Measurements from ENCODE around the gene LY6G5C. TPM values are rescaled to one million over a fixed set of nuclear protein-coding genes. Genes with fewer than 3 reads are reported as not detected.
A peak's percentile ranks its signal among the peaks of the same experiment; 100 is the strongest.

The LY6G5C gene
- total and polyA plus RNA-seq, 2 experiments from 2014 or later = 0.54 to 9.0 TPM

- Histone ChIP-seq H3K4me1 (ENCODE audit: low read depth) (peaks cover 25% of the 10 kb centered on the region), H3K9me3 (ENCODE audit: low read depth) (no peaks in the 10 kb centered on the region), H3K27ac (peak overlapping the region; percentile 88), H3K27me3 (no peaks in the 10 kb centered on the region), H3K36me3 (no peaks in the 10 kb centered on the region), H3K4me3 (peak overlapping the region; percentile 79)
- no peak for DNase-seq (ENCODE audit: low read depth in 1 of 2, low spot score in 1 of 2)
- no peak for TF ChIP-seq CTCF (IDR thresholded peaks at IDR 0.05; ENCODE audit: low read depth, low read length)
Observed at GRCh38 chr6:31661262-31662123, 19.4 kb downstream of the LY6G5C start.

GRCh38 chr6:31660381-31661261, 20.2 kb downstream of the LY6G5C start, which contains the start of gene C6orf47:
C6orf47 (minus strand) TSS chr6:31660778; CDS start chr6:31659947, 831 bp downstream.
- no peaks in the 10 kb centered on the region for H3K9me3 ChIP-seq (ENCODE audit: low read depth)
- peak; percentile 90 for DNase-seq (ENCODE audit: low read depth in 1 of 2, low spot score in 1 of 2)

GRCh38 chr6:31659649-31660380, 21.1 kb downstream of the LY6G5C start:
- H3K36me3 ChIP-seq = no peaks in the 10 kb centered on the region
- H3K27ac ChIP-seq = peak overlapping the region; percentile 88
- no peaks in the 10 kb centered on the region for H3K9me3 ChIP-seq (ENCODE audit: low read depth)
- H3K4me1 ChIP-seq (ENCODE audit: low read depth) = peaks cover 25% of the 10 kb centered on the region
- TF ChIP-seq CTCF (IDR thresholded peaks at IDR 0.05; ENCODE audit: low read depth, low read length) = no peak
- peak; percentile 23 to 28 for DNase-seq (ENCODE audit: low read depth in 1 of 2, low spot score in 1 of 2)
- no peaks in the 10 kb centered on the region for H3K27me3 ChIP-seq
- H3K4me3 ChIP-seq = peak overlapping the region; percentile 79

More at GRCh38 chr6:31660381-31661261, 20.2 kb downstream of the LY6G5C start, which contains the start of gene C6orf47:
- no peaks in the 10 kb centered on the region for H3K27me3 ChIP-seq
- H3K4me3 ChIP-seq = peak within 1 kb of the TSS; percentile 79
- H3K27ac ChIP-seq = peak within 1 kb of the TSS; percentile 88
- no peak for TF ChIP-seq CTCF (IDR thresholded peaks at IDR 0.05; ENCODE audit: low read depth, low read length)
- no peaks in the 10 kb centered on the region for H3K36me3 ChIP-seq
- H3K4me1 ChIP-seq (ENCODE audit: low read depth) = peaks cover 25% of the 10 kb centered on the region

GRCh38 chr6:31658983-31659648, 21.8 kb downstream of the LY6G5C start:
- Histone ChIP-seq H3K27me3 (no peaks in the 10 kb centered on the region), H3K9me3 (ENCODE audit: low read depth) (no peaks in the 10 kb centered on the region), H3K27ac (peak overlapping the region; percentile 88), H3K4me1 (ENCODE audit: low read depth) (peaks cover 23% of the 10 kb centered on the region), H3K4me3 (peak overlapping the region; percentile 79), H3K36me3 (no peaks in the 10 kb centered on the region)
- DNase-seq (ENCODE audit: low read depth in 1 of 2, low spot score in 1 of 2) = no peak
- TF ChIP-seq CTCF (IDR thresholded peaks at IDR 0.05; ENCODE audit: low read depth, low read length) = no peak

All from cardiac muscle cell (in vitro differentiated cells and primary cell).